H1 (cell line): ENCODE results near the gene MYO18A. TPM values are rescaled to one million over a fixed set of nuclear protein-coding genes. Genes with fewer than 3 reads are reported as not detected.

Source experiments
- CTBP2 ChIP-seq: IDR thresholded peaks from 2 replicates; pipeline ENCODE4 v1.7.0; 2011; ENCODE audit warnings: borderline replicate concordance, mild to moderate bottlenecking, moderate library complexity, mixed read lengths, low read length; ENCODE audit not compliant: insufficient read depth, insufficient read length
- RXRA ChIP-seq: IDR thresholded peaks from 2 replicates; pipeline ENCODE4 v1.6.1; 2011; ENCODE audit warnings: low read depth, mild to moderate bottlenecking, low read length, moderate library complexity; ENCODE audit not compliant: insufficient read depth
- SIN3A ChIP-seq, 2 experiments: IDR thresholded peaks in 1 of 2; conservative IDR thresholded peaks in 1 of 2; 2 replicates each; pipeline ENCODE4 v1.6.1; 2011 to 2012; ENCODE audit warnings: low read length in 2 of 2, improper control_type of control experiment in 1 of 2, low read depth in 1 of 2, mild to moderate bottlenecking in 1 of 2
- SIX5 ChIP-seq: IDR thresholded peaks from 2 replicates; pipeline ENCODE4 v1.6.1; 2011; ENCODE audit warnings: mild to moderate bottlenecking, low read depth, low read length
- polyA plus RNA-seq, 7 experiments: library from polyadenylated mRNA; depleted of rRNA in 3 of 7; stranded (reverse) in 5 of 7; unstranded in 2 of 7; fragments of >200 nt in 5 of 7; fragments of 200-250 nt in 2 of 7; gene quantifications; 1 replicate in 5 of 7; 2 replicates in 1 of 7; 4 replicates in 1 of 7; pipeline versions ENCODE4 v1.2.1 to v1.2.3, GENCODE V29; 2011 to 2013; ENCODE audit warnings: missing spikeins in 2 of 7, mixed read lengths in 2 of 7
- total RNA-seq: library from RNA; stranded (reverse); fragmentation: NEBNext Ultra II Directional; extraction: Animal tissue kit (Norgen Biotek cat#: 25700); gene quantifications from 2 replicates; pipeline ENCODE4 v1.2.1, GENCODE V29; 2021

MYO18A gene
- total and polyA plus RNA-seq, 2 of the 8 experiments (the other 6 are each of a cell fraction or from before 2014, with no cell fraction given), result 7.6 to 43.8 TPM

DNA sequence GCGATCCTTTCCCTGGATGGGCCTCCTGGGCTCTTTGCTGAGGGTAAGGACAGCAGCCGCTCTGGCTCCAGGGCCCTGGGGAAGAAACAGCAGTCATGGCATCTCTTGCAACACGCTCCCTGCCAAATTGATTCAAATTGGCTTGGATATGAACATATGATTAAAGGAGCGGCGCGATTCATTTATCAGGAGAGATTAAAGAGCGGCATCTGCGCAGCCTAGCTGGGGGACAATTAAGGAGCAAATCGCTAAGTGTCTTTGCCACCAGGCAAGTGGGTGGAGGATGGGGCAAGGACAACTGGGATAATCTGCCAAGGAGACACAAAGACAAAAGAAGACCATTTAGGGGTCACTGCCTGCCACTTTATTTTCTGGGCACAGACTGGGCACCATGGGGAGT, 109.4 kb downstream of the MYO18A start (continued):
- TF ChIP-seq RXRA (no peak), SIN3A (conservative IDR thresholded peaks at IDR 0.05 in 1 of 2, IDR thresholded peaks at IDR 0.05 in 1 of 2; ENCODE audit: low read depth in 1 of 2, low read length in 2 of 2) (no peak), CTBP2 (no peak), SIX5 (no peak)
